Hematopoietic multipotent progenitor cell treated with erythropoietin and hydrocortisone succinate and interleukin-3 and kit ligand, for 17 days (in vitro differentiated cells): ENCODE data around the gene DIAPH1.

Source experiments
- DNase-seq: peaks from one replicate; pipeline ENCODE4 v3.0.0-alpha.2; 2015; ENCODE audit warnings: low spot score

The DIAPH1 gene

DNA sequence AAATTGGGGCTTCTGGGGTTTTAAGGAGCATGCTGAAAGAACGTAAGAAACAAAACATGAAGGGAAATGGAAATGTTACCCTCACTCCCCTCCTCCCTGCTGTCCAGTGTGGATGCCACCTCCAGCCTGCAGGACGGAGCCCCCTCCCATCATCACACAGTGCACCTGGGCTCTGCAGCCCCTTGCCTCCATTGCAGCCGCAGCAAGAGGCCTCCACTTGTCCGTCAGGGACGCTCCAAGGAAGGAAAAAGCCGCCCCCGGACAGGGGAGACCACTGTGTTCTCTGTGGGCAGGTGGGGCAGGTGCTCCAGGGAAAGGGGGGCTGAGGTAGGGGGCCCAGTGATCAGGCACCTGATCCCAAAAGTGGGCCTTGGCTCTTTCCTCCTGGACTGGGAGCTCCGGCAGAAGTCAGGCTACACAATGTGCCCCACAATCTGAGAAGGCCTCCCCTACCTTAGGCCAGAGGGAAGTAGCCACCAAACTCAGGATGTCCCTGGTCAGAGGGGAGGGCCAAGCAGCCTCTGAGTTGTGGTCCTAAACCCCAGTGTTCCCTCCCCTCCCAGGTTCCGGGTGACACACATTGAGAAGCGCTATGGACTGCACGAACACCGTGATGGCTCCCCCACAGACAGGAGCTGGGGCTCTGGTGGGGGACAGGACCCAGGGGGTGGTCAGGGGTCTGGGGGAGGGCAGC is 20.7 kb upstream of the DIAPH1 start:
- no peak for DNase-seq

DNA sequence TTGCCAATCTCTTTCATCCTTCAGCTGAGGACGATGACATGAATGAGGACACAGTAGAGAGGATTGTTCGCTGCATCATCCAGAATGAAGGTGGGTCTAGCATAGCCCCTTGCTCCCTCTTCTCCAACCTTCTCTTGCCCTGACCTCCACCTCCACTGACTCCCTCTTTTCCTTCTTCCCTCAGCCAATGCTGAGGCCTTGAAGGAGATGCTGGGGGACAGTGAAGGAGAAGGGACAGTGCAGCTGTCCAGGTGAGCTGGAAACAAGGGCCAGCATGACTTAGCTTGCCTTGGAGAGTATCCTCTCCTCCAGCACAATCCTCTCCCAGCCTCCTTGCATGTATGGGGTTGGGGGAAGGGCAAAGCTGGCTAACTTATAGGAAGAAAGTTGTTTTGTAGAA is 20.0 kb upstream of the DIAPH1 start:
- no peak for DNase-seq

DNA sequence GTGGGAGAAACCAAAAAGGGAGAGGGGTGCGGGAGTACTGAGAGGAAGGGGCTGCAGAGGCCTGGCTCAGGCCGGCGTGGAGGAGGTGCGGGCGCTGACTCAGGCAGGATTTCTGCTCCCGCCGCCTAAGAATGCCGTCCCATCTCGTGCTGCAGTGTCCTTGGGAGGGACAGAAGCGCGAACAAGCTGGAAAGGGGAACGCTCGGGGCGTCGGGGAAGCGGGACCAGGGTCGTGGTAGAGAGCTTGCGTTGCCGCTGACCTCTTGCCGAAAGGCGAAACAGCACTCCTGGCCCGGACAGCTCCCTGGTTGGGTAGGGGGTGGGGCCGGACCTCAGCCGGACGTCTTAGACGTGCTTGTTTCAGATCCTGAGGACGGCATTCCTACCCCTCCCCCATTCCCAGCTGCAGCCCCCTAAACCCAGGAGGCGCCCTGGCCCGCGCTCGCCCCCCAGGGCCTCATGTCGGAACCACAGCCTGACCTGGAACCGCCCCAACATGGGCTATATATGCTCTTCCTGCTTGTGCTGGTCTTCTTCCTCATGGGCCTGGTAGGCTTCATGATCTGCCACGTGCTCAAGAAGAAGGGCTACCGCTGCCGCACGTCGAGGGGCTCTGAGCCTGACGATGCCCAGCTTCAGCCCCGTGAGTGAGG is 19.1 kb upstream of the DIAPH1 start:
- peak; percentile 33 for DNase-seq

DNA sequence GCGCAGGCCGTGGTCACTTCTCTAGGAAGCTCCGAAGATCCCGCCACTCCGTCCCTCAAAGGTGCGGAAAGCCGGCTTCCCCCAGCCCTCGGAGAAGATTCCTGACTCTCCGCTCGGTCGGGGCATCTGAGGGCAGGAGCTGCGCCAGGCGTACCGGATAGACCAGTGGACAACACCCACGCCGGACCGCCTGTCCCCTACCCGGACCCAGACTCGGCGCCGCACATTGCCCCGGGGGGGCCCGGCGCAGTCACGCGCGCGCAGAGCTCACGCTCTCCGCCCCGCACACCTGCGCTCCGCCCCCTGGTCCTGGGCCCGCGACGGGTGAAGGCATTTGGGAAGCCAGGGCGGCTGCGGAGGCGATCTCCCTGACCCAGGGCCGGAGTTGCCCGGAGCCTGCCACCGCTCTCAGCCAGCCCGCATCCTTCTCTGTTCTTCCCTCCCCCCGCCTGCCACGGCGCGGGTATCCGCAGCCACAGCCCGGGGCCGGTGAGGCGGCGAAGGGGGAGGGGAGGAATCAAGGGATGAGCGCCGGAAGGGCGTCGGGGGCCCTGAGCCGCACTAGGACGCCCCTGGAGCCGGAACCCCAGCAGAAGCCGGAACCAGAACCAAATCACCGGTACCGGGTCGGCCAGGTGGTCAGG is 18.4 kb upstream of the DIAPH1 start:
- peak; percentile 53 for DNase-seq

DNA sequence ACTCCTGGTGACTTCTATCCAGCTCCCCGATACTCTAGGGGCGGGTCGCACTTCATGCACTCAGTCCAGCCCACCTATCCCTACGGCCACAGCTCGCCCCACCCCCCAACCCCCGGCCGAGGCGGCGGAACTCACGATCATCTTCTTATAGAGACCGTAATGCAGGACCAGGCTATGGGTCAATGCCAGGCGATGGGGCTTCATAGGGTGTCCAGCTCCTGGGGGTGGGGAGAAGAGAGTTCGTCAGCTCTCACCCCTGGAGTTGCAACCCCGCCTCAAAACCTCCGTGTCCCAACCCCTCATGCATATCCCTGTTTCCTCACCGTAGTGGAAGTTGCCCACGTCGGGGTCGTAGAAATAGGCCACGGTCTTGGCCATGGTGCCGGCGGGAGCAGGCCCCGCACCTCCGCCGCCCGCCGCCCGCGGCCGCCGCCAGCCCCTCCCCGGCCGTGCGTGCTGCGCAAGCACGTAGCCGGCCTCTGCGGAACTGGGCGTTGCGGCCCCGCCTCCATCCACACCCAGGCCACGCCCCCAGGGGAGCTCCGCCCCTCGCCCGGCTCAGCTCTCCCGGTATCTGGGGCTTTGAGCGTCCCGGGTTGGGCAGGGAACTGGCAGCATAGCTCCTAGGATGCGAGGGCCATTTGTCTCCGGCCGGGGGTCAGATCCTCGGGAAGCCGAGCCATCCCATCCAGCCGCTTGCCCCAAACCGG is 17.8 kb upstream of the DIAPH1 start, which contains the start of the genes HDAC3 and RELL2:
Gene HDAC3, minus strand, starts transcription at position 437 of the 710 bp plus-strand sequence. Its CDS starts 59 bp downstream, at position 378.
Gene RELL2, plus strand, starts transcription at position 585 of the 710 bp plus-strand sequence. CDS start 1,229 bp downstream, outside the sequence.
- DNase-seq, result peak; percentile 94

DNA sequence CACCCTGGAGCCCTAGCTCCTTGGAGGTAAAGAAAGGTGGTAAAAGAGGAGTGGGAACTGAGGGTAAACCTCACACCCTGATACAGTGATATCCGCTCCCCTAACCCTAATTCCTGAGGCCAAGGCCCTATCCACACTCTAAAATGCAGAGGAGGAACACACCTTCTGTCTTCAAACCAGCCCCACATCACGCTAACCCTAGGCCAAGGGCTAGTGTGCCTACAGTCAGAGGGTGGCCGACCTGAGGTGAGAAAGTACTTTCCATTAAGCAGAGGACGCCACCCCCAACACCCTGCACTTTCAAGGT is 17.3 kb upstream of the DIAPH1 start:
- DNase-seq, result no peak

DNA sequence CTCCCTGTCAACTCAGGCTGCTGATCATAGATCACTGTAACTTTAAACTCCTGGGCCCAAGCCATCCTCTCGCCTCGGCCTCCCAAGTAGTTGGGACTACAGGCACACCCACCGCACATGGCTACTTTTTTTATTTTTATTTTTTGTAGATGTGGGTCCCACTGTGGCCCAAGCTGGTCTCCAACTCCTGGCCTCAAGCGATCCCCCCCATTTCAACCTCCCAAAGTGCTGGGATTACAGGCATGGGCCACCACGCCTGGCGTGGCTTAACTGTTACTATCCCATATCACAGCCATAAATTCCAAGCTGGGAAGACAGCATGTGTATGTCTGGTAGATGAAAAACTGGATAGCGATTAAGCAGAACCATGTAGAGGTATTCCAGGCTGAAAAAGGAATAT is 16.8 kb upstream of the DIAPH1 start:
- no peak for DNase-seq

DNA sequence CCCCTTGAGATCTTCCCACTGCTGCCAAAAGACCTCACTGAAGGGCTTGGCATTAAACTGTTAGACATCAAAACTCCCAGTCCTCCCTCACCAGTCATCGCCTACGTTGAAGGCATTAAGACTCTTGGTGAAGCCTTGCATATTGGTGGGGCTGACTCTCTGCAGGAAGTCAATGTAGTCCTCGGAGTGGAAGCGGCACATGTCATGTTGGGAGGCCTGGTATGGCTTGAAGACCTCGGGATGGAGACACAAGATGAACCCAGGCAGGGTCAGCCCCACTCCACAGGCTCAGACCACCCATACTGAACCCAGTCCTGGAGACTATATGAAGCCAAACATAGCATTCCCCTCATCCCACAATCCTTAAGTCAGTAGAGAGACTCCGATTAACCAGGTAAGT is 15.9 kb upstream of the DIAPH1 start:
- DNase-seq, result no peak

DNA sequence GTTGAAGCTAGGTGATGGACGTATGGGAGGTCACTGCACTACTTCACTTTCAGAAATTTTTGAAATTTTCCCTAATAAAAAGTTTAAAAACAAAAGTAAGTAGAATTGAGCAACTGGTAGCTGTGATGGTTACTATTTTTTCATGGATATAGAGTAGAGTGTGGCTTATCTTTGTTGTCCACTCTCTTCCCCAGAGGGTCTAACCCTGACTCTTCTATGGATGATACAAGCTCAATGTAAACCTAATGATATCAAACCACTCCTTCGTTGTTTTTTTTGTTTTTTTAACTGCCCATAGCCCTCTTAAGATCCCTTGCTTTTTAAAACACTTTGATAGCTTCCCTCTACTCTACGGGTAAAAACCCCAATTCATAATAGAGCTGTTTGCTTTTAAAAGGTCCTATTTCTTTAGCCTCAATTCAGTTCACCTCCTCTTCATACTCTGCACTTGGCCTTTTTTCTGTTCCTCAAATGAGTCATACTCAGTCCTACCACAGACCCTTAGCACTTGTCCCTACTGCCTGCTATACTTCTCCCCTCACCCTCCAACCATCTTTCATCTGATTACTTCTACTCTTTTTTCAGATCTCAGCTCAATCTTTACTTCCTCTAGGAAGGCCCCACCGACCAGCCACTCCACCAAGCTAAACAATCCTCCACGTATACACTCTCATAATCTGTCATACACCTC is 15.2 kb upstream of the DIAPH1 start:
- DNase-seq, result peak; percentile 26

DNA sequence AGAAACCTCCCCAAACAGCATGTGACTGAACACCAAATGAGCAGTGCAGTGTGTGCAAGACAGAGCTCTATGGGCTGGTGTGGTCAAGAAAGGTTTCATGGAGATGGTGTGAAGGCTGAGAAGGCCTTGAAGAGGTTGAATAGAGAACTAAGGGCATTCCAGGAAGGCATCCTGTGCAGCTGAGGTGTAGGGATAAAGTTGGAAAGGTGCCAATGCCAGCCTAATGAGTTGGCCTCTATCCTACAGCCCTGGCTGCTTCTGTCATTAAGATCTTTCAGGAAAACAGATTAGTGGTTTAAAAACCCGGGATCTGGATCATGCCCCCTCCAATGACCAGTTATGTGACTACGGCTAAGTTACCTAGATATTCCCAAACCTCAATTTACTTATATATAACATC is 13.8 kb upstream of the DIAPH1 start:
- peak; percentile 48 for DNase-seq

DNA sequence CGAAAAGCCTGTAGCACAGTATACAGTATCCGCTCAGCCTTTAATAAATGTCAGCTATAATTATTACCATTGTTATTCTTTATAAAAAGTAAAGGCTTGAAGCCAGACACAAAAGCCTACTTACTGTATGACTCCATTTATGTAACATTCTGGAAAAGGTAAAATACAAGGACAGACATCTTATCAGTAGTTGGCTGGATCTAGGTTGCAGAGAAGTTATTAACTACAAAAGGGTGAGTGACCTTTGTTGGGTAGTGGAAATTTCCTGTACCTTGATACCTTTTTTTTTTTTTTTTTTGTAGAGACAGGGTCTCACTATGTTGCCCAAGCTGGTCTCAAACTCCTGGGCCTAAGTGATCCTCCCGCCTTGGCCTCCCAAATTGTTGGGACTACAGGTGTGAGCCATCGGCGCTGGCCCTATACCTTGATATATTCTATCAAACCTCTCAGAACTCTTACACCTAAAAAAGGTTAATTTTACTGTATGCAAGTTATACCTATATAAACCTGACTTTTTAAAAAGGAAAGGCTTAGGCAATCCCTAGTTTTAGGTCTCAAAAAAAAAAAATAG is 11.9 kb upstream of the DIAPH1 start:
- no peak for DNase-seq

DNA sequence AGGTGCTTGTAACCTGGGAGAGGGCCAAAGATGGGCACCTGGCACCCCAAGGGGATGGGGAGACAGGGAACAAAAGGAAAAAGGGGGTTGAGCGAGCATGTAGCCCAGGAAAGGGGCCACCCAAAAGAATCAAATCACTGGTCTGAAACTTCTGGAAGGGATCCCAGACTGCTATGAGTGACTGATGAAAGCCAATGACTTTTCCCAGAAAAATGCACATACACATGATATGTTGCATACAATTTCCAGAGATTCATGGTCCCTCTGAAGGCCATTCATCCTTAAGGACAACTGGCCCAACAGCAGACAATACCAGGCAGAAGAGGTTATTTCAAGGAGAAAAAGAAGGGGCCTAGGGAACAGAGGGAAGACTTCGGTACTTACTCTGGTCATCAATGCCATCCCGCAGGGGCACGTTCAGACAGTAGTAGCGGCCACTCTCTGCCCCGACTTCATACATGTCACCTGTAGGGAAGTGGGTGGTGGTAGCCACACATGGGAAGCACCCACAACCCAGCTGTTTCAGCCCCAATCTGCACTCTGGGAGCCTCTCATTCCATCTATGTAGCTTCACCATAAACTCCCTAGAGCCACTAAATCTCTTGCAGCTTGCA is 9.5 kb upstream of the DIAPH1 start:
- DNase-seq, result no peak

DNA sequence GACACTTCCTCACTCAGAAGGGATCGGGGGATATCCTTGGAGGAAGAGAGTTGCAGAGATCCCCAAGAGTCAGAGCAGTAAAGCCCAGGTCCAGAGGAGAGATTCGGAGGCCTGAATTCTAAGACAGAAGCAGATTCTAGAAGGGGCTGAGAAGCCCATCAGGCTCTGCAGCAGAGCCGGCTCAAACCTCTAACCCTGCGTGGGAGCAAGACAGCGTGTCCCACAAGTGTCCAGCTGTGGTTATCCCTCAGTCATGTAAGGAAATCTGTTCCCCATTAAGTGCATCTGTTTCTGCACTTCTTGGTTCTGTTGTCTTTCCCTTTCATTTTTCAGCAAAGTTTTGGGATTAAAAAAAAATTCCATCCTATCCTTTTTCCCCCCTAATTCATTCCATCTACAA is 4.8 kb upstream of the DIAPH1 start:
- DNase-seq, result no peak

DNA sequence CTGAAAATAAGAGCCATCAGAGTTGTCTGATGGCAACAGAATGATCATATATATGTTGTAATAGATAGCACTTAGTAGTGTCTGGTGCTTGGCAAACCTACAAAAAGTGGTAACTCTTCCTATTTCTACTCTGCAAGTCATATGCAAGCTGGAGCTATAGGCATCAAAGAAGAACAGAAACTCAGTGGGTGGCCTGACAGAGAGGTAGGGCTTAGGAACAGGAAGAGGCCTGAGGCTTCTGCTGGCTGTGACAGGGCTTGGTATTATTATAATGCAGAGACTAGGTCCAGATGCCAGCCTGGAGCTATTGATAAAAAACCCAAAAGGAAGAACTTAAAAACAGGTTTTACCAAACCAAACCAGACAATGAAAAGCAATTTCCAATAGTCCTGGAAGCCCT is 4.4 kb upstream of the DIAPH1 start:
- DNase-seq, result no peak

DNA sequence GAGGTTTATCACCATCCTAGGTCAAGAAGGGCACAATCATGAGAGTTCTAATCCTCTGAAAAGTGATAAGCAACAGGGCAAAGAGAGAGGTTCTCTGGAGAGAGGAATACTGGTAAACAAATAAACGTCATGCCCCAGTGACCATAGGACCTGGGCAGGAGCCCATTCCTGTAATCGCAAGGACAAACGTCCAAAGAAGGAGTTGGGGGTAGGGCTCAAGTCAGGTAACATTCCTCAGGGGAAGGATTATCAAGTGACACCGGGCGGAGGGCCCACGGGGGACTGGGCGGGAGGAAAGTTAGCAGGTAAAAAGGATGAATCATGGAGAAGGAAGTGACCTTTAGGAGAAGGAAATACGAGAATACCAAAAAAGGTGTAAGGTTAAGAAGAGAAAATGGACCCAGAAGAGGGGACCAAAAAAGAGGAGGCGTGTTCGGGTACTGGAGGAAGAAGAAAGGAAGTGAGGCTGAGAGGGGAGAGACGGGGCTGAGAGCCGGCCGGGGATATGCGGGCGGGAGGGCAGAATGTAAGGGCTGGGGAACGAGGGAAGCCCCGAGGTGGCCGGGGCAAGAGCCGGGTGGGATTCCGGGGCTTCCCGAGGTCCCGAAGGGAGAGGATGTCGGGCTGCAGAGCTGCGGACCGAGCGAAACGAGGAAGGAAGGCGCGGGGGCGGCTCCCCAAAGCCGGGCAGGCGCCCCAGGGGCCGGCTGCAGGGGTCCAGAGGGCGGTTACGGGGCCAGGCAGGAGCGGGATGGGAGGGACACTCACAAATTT is 583 bp downstream of the DIAPH1 start:
- peak; percentile 70 for DNase-seq

DNA sequence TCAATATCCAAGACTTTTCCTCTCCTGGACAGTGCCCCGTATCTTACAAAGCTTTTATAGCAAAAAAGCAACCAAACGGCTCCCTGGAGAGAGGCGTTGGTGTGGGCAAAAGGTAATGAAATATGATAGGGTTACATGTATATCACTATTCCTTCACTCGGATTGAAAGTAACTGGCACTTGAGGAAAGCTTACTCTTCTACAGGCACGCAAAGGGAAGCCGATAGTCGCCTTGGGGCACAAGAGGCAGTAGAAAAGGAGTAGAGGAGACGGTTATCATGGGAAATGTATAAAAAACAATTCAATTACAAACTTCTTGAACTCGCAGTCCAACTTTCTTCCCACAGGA is 1.1 kb downstream of the DIAPH1 start:
- no peak for DNase-seq

DNA sequence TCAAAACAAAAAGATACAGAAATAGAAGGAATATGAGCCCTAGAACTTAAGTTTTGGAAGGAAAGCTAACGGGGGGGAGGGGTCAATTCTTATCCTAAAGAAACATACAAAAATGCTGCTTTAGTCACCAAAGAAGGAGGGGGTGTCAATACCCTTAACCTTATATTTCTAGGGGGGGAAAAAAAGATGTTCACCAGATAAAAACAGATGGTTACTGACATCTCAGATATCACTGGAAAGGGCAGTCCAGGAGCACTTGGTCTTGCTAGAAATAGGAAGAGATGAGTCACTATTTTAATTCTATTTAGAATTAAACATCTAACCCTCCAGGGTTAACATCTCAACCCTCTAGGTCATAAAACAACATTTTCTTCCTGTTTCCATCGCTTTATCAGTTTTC is 1.7 kb downstream of the DIAPH1 start:
- peak; percentile 47 for DNase-seq

DNA sequence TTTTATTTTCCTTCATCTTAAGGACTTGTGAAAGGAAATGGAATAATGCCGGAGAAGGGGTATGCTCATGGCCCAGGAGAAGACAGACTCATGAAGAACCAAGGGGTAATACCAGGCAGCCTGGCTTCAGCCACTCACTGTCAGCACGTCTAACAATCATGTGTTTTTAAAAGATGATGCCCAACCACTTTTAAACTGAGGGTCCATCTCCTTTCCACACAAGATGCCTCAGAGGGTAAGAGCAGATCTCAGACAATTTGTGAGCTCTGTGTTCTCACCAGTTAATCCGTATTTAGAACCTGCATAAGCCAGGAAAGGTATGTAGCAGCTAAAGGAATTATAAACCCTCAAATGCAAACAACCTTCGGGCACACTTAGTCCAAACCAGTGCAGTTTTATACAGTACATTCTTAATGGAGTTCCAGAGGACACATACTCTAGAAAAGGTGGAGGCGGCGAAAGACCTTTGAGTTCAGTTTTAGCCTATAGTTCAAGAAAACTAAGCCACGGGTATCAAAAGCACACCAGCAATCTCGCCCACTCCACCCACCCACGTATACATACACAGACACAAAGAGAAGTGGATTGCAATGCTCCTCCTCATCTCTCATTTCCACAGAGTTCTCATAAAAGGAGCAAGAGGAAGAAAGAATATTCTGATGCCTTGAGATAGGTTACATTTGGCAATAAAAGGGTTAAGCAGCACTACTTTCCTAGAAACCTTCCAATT is 2.6 kb downstream of the DIAPH1 start:
- DNase-seq, result no peak

DNA sequence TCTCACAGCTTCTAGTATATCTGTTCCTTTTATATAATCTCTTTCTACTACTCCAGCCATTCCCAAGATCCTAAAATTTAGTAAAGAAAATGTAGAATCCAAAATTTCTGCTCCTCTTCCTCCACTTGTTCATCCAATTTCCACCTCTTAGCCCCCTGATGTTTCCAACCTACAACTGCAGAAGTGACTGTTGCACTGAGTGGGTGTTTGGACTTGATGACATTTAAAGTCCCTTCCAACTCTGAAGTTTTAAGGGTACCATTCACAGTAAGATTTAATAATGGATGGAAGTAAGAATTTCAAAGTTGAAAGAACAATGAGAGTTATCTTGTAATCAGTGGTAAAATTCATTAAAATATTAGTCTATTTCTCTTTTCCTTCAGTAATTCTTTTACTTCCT is 5.5 kb downstream of the DIAPH1 start:
- no peak for DNase-seq

DNA sequence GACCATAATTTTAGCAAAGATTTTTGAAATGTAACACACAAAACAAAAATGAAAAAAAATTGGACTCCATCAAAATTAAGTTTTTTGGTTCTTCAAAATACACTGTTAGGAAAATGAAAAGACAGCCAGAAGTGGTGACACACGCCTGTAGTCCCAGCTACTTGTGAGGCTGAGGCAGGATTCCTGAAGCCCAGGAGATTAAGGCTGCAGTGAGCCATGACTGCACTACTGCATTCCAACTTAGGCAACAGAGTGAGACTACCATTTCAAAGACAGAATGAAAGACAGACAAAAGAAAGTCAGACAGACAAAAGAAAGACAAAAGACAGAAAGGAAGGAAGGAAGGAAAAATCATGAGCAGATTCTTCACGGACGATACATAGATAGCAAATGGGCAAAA is 7.5 kb downstream of the DIAPH1 start:
- DNase-seq, result no peak
